ENCODE measurements around the gene CNGA1. TPM values are rescaled to one million over a fixed set of nuclear protein-coding genes. Genes with fewer than 3 reads are reported as not detected.

Gene CNGA1
- total and polyA plus RNA-seq, 4 donors, result 3.9 to 41.3 (median 17.1) TPM

DNA sequence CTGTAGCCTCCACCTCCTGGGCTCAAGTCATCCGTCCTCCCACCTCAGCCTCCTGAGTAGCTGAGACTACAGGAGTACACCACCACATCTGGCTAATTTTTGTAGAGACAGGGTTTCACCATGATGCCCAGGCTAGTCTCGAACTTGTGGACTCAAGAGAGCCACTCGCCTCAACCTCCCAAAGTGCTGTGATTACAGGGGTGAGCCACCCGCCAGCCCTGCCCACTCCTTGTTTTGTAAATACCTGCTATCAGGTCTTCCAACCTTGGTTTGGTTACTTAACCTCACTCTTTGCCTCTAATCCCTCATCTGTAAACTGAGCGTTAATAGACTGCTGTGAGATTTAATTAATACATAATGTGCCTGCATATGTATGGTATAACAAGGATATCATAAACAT lies 803 bp downstream of the CNGA1 start:
- H3K36me3 ChIP-seq (ENCODE audit: control insufficient read depth in 4 of 4, insufficient read depth in 3 of 4, low read depth in 1 of 4, low read length in 3 of 4), result peaks cover 0 to under 1% (median 0%) of the 10 kb centered on the region in 4 donors
- TF ChIP-seq FOXA2 (IDR thresholded peaks at IDR 0.05) (peak; percentile 56), FOXA1 (IDR thresholded peaks at IDR 0.05) (peak; percentile 55), NR2F2 (IDR thresholded peaks at IDR 0.05) (no peak)
- WGBS, result 34% methylated on average over 5 of the region's 5 CpGs
- H3K9ac ChIP-seq (ENCODE audit: low read depth in 1 of 2, low read length in 2 of 2), result peak overlapping the region in 1 of 2 donors; percentile 85
- peak overlapping the region; percentile 82 to 95 for H3K27ac ChIP-seq (ENCODE audit: low read depth in 1 of 2, low read length in 2 of 2)
- H3K4me1 ChIP-seq (ENCODE audit: control insufficient read depth in 4 of 4, insufficient read depth in 4 of 4, low read length in 3 of 4), result peaks cover 0 to 27% (median 15%) of the 10 kb centered on the region in 4 donors
- no peaks in the 10 kb centered on the region for H3K9me3 ChIP-seq (ENCODE audit: control insufficient read depth in 4 of 4, low read length in 3 of 4)
- DNase-seq (ENCODE audit: low spot score), result peak; percentile 40
- peak overlapping the region; percentile 12 to 93 (median 80) for H3K4me3 ChIP-seq (ENCODE audit: low read depth in 1 of 3, low read length in 3 of 3)
- H3K27me3 ChIP-seq (ENCODE audit: control insufficient read depth in 4 of 4, insufficient read depth in 4 of 4, low read length in 3 of 4), result no peaks in the 10 kb centered on the region

DNA sequence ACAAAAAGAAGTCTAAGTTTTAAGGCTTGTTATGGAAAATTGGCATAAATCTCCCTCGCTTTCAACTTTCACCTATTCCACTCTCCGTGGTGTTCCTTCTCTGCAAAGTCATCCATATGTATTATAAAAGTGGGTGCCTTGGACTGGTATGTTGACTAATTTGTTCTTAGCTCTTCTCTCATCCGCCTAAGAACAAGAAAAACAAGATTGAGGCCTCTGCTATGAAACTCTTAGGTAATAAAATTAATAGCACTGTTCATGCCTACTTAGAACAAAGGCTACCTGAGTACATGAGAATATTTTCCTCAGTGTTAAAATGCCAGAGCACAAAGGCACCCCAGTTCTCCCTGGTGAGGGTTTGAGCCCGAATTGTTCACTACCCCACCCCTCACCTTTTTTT lies 1.3 kb downstream of the CNGA1 start:
- no peak for DNase-seq (ENCODE audit: low spot score)
- Histone ChIP-seq H3K9me3 (ENCODE audit: control insufficient read depth in 4 of 4, low read length in 3 of 4) (no peaks in the 10 kb centered on the region), H3K9ac (ENCODE audit: low read depth in 1 of 2, low read length in 2 of 2) (peak overlapping the region in 1 of 2 donors; percentile 85), H3K4me1 (ENCODE audit: control insufficient read depth in 4 of 4, insufficient read depth in 4 of 4, low read length in 3 of 4) (peaks cover 0 to 24% (median 15%) of the 10 kb centered on the region in 4 donors), H3K27ac (ENCODE audit: low read depth in 1 of 2, low read length in 2 of 2) (peak overlapping the region; percentile 82 to 95), H3K27me3 (ENCODE audit: control insufficient read depth in 4 of 4, insufficient read depth in 4 of 4, low read length in 3 of 4) (no peaks in the 10 kb centered on the region), H3K4me3 (ENCODE audit: low read depth in 1 of 3, low read length in 3 of 3) (peak overlapping the region; percentile 12 to 93 (median 80)), H3K36me3 (ENCODE audit: control insufficient read depth in 4 of 4, insufficient read depth in 3 of 4, low read depth in 1 of 4, low read length in 3 of 4) (peaks cover 0 to 4% (median 0%) of the 10 kb centered on the region in 4 donors)
- WGBS, result 87% methylated on average over 4 of the region's 4 CpGs
- no peak for TF ChIP-seq NR2F2 (IDR thresholded peaks at IDR 0.05)
- no peak for TF ChIP-seq RAD21 (IDR thresholded peaks at IDR 0.05)
- TF ChIP-seq SP1 (IDR thresholded peaks at IDR 0.05), result no peak
- no peak for TF ChIP-seq FOXA1 (IDR thresholded peaks at IDR 0.05)
- TF ChIP-seq, protein P1, sequence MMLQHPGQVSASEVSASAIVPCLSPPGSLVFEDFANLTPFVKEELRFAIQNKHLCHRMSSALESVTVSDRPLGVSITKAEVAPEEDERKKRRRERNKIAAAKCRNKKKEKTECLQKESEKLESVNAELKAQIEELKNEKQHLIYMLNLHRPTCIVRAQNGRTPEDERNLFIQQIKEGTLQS (IDR thresholded peaks at IDR 0.05), result no peak
- TF ChIP-seq JUND (IDR thresholded peaks at IDR 0.05), result no peak
- TF ChIP-seq, protein P2, sequence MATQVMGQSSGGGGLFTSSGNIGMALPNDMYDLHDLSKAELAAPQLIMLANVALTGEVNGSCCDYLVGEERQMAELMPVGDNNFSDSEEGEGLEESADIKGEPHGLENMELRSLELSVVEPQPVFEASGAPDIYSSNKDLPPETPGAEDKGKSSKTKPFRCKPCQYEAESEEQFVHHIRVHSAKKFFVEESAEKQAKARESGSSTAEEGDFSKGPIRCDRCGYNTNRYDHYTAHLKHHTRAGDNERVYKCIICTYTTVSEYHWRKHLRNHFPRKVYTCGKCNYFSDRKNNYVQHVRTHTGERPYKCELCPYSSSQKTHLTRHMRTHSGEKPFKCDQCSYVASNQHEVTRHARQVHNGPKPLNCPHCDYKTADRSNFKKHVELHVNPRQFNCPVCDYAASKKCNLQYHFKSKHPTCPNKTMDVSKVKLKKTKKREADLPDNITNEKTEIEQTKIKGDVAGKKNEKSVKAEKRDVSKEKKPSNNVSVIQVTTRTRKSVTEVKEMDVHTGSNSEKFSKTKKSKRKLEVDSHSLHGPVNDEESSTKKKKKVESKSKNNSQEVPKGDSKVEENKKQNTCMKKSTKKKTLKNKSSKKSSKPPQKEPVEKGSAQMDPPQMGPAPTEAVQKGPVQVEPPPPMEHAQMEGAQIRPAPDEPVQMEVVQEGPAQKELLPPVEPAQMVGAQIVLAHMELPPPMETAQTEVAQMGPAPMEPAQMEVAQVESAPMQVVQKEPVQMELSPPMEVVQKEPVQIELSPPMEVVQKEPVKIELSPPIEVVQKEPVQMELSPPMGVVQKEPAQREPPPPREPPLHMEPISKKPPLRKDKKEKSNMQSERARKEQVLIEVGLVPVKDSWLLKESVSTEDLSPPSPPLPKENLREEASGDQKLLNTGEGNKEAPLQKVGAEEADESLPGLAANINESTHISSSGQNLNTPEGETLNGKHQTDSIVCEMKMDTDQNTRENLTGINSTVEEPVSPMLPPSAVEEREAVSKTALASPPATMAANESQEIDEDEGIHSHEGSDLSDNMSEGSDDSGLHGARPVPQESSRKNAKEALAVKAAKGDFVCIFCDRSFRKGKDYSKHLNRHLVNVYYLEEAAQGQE (IDR thresholded peaks at IDR 0.05), result no peak
- TF ChIP-seq HNF4G (IDR thresholded peaks at IDR 0.05), result no peak
- no peak for TF ChIP-seq FOXA2 (IDR thresholded peaks at IDR 0.05)
- TF ChIP-seq, protein P3, sequence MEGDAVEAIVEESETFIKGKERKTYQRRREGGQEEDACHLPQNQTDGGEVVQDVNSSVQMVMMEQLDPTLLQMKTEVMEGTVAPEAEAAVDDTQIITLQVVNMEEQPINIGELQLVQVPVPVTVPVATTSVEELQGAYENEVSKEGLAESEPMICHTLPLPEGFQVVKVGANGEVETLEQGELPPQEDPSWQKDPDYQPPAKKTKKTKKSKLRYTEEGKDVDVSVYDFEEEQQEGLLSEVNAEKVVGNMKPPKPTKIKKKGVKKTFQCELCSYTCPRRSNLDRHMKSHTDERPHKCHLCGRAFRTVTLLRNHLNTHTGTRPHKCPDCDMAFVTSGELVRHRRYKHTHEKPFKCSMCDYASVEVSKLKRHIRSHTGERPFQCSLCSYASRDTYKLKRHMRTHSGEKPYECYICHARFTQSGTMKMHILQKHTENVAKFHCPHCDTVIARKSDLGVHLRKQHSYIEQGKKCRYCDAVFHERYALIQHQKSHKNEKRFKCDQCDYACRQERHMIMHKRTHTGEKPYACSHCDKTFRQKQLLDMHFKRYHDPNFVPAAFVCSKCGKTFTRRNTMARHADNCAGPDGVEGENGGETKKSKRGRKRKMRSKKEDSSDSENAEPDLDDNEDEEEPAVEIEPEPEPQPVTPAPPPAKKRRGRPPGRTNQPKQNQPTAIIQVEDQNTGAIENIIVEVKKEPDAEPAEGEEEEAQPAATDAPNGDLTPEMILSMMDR (IDR thresholded peaks at IDR 0.05; ENCODE audit: low read depth, low read length, missing input control), result no peak
- TF ChIP-seq RXRA (IDR thresholded peaks at IDR 0.05), result no peak
- no peak for TF ChIP-seq GABPA (IDR thresholded peaks at IDR 0.05 in 1 of 2, conservative IDR thresholded peaks at IDR 0.05 in 1 of 2)
- TF ChIP-seq YY1 (IDR thresholded peaks at IDR 0.05), result no peak
- no peak for TF ChIP-seq EGR1 (IDR thresholded peaks at IDR 0.05; ENCODE audit: low read depth in 2 of 2)
- no peak for TF ChIP-seq TAF1 (conservative IDR thresholded peaks at IDR 0.05)

All from liver (tissue), 9 donors.